HS-27A (cell line): Measurements from ENCODE around the gene GSTA3.
"Not testable (repeated sequence)": the region's sequence is repeated elsewhere in the genome, so short reads cannot be mapped to it uniquely, and the experiment has no call there.

Experiments
- DNase-seq: peaks from one replicate; pipeline ENCODE4 v3.0.0-alpha.2; 2012; ENCODE audit warnings: low read depth, missing footprints

GSTA3 gene

GRCh38 chr6:52909531-52909930, at the start of gene GSTA3:
TSS of gene GSTA3 (minus strand) at chr6:52909698. CDS start at chr6:52905834, 3,864 bp downstream.
- no peak for DNase-seq

- no peak for DNase-seq
These were observed 49.2 kb upstream of the GSTA3 start for GRCh38 chr6:52958546-52959255.

GRCh38 chr6:52955871-52956270, 46.4 kb upstream of the GSTA3 start:
- DNase-seq = no peak

GRCh38 chr6:52953911-52954839, 44.7 kb upstream of the GSTA3 start:
- DNase-seq = no peak

- DNase-seq = no peak
These were observed 36.8 kb upstream of the GSTA3 start for GRCh38 chr6:52946306-52946705.

GRCh38 chr6:52942821-52943220, 33.3 kb upstream of the GSTA3 start:
- not testable (repeated sequence) for DNase-seq

GRCh38 chr6:52942221-52942620, 32.7 kb upstream of the GSTA3 start:
- no peak for DNase-seq

- no peak for DNase-seq
These were observed 28.4 kb upstream of the GSTA3 start for GRCh38 chr6:52937908-52938307.

GRCh38 chr6:52933778-52934177, 24.3 kb upstream of the GSTA3 start:
- DNase-seq = no peak

- no peak for DNase-seq
These were observed 21.9 kb upstream of the GSTA3 start for GRCh38 chr6:52931351-52931750.

GRCh38 chr6:52929321-52930164, 20.0 kb upstream of the GSTA3 start:
- peak; percentile 15 for DNase-seq

GRCh38 chr6:52927451-52927850, 18.0 kb upstream of the GSTA3 start:
- no peak for DNase-seq

- no peak for DNase-seq
These were observed 16.7 kb upstream of the GSTA3 start for GRCh38 chr6:52925919-52926792.

- DNase-seq = no peak
These were observed 15.5 kb upstream of the GSTA3 start for GRCh38 chr6:52925042-52925441.

- DNase-seq = not testable (repeated sequence)
These were observed 14.2 kb upstream of the GSTA3 start for GRCh38 chr6:52923689-52924088.

- DNase-seq = no peak
These were observed 12.7 kb upstream of the GSTA3 start for GRCh38 chr6:52922161-52922560.

GRCh38 chr6:52921743-52922142, 12.2 kb upstream of the GSTA3 start:
- no peak for DNase-seq

- not testable (repeated sequence) for DNase-seq
These were observed 10.0 kb upstream of the GSTA3 start for GRCh38 chr6:52919511-52919910.

- not testable (repeated sequence) for DNase-seq
These were observed 9.3 kb upstream of the GSTA3 start for GRCh38 chr6:52918771-52919170.

GRCh38 chr6:52918027-52918686, 8.7 kb upstream of the GSTA3 start:
- not testable (repeated sequence) for DNase-seq

- DNase-seq = no peak
These were observed 5.0 kb upstream of the GSTA3 start for GRCh38 chr6:52914516-52914915.
